ENCODE measurements around the gene EXOC3.

GRCh38 chr5:416636-416960 is 26.4 kb upstream of the EXOC3 start:
- TF ChIP-seq YY1 (IDR thresholded peaks at IDR 0.05; ENCODE audit: insufficient read depth, insufficient read length) (no peak), ZNF274 (IDR thresholded peaks at IDR 0.05; ENCODE audit: low read depth, low read length) (no peak), SUZ12 (IDR thresholded peaks at IDR 0.05; ENCODE audit: extremely low read depth, insufficient read depth, insufficient read length) (no peak)

Data from NT2/D1 (cell line).